Amniotic epithelial cell (primary cell): ENCODE data around the gene SKIC2.
"Not testable (repeated sequence)": the region's sequence is repeated elsewhere in the genome, so short reads cannot be mapped to it uniquely, and the experiment has no call there.

Experiments
- DNase-seq: peaks from one replicate; pipeline ENCODE4 v3.0.0-alpha.2; 2010; ENCODE audit warnings: low read depth

Gene SKIC2

GRCh38 chr6:31958741-31959739, at the start of gene SKIC2, which contains the start of gene NELFE:
Gene SKIC2, plus strand, starts transcription at chr6:31959175. Its CDS starts 18 bp downstream, at chr6:31959193.
Gene NELFE, minus strand, starts transcription at chr6:31958971. Its CDS starts 525 bp downstream, at chr6:31958446.
- peak; percentile 97 for DNase-seq

DNA sequence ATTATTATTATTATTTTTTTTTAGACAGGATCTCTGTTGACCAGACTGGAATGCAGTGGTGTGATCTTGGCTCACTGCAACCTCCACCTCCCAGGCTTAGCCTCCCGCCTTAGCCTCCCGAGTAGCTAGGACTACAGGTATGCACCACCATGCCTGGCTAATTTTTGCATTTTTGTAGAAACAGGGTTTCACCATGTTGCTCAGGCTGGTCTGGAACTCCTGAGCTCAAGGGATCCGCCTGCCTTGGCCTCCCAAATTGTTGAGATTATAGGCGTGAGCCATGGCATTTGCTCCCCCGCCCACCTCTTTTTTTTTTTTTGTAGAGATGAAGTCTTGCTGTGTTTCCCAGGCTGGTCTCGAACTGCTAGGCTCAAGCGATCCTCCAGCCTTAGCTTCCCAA, 49.7 kb upstream of the SKIC2 start:
- DNase-seq = not testable (repeated sequence)

- no peak for DNase-seq
These were observed 47.0 kb upstream of the SKIC2 start for GRCh38 chr6:31911826-31912585.

- no peak for DNase-seq
These were observed 43.6 kb upstream of the SKIC2 start for GRCh38 chr6:31915351-31915750.

DNA sequence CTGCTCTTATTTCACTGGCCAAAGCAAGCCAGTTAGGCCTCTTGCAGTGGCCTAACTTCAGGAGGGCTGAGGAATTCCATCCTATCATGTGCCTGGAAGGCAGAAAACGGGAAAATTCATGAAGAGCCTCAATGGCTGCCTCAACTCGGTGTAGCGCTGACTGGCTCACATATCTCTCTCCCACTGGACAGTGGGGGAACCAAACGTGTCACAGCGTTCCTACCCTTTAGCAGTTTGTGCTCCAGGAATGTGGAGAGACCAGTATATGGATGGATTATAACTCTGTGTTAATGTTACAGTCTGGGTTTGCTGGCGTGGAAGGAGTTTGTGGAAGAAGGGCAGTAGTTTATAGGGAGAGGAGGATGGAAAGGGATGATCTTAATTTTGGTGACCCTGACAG, 43.2 kb upstream of the SKIC2 start:
- no peak for DNase-seq

GRCh38 chr6:31918069-31918720, 40.8 kb upstream of the SKIC2 start:
- DNase-seq = peak; percentile 62

GRCh38 chr6:31919624-31920303, 39.2 kb upstream of the SKIC2 start:
- DNase-seq = no peak

DNA sequence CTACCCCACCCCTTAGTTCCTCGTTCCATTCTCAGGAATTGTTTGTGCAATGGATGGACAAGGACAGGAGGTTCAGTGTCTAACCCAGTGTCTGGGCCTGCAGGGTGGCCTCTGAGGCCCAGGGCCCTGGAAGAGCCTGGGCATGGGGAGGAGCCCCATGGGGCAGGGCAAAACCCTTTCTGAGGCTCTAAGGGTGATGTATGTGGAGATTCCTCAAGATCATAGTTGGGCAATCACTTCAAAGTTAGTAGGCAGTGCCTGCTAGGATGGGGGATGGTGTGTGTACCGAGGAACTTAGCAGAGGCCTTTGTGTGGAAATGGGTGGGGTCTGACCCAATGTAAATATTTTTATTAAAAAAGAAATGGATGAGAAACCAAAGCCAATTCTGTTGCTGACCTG, 38.2 kb upstream of the SKIC2 start:
- DNase-seq = peak; percentile 79

DNA sequence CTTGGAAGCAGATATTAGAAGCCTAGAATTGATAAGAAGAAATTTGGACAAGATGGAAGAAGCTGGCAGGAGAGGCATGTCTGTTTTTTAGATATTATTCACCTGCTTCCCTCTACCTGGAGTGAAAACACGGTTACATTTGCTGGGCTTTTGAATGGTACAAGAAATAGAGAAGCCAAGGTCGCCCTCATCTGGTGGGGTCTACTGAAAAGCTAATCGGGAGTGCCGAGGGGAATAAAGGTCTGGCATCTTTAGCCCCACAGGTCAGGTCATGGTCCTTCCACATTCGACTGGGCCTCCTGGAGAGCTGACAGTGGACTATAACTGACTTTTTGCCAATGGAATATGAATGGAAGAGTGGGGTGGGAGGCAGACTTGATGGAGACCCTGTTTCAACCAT, 36.0 kb upstream of the SKIC2 start:
- no peak for DNase-seq

- no peak for DNase-seq
These were observed 31.6 kb upstream of the SKIC2 start, which contains the start of gene C2 for GRCh38 chr6:31927242-31927862. Gene C2, plus strand, starts transcription at chr6:31927717. Its CDS starts 36 bp downstream, at chr6:31927753.

- no peak for DNase-seq
These were observed 30.9 kb upstream of the SKIC2 start for GRCh38 chr6:31927863-31928671.

DNA sequence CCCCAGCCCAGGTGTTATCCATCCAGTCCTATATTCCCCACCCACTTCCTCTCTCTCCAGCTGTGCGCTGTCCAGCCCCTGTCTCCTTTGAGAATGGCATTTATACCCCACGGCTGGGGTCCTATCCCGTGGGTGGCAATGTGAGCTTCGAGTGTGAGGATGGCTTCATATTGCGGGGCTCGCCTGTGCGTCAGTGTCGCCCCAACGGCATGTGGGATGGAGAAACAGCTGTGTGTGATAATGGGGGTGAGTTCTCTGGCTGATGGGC, 30.4 kb upstream of the SKIC2 start:
- DNase-seq = no peak

DNA sequence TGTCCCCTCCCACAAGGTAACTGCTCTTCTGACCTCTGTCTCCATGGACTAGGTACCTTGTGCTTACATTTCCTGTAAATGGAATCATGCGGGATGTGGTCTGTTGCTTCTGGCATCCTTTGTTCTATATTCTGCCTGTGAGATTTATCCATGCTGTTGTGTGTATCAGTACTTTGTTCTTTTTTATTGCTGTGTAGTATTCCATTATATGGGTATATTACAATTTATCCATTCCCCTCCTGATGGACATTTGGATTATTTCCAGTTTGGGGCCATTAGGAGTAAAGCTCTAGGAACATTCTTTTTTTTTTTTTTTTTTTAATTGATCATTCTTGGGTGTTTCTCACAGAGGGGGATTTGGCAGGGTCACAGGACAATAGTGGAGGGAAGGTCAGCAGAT, 28.0 kb upstream of the SKIC2 start:
- no peak for DNase-seq

DNA sequence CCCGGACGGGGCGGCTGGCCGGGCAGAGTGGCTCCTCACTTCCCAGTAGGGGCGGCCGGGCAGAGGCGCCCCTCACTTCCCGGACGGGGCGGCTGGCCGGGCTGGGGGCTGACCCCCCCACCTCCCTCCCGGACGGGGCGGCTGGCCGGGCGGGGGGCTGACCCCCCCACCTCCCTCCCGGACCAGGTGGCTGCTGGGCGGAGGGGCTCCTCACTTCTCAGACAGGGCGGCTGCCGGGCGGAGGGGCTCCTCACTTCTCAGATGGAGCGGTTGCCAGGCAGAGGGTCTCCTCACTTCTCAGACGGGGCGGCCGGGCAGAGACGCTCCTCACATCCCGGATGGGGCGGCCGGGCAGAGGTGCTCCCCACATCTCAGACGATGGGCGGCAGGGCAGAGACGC, 26.8 kb upstream of the SKIC2 start:
- not testable (repeated sequence) for DNase-seq

- DNase-seq = no peak
These were observed 25.4 kb upstream of the SKIC2 start for GRCh38 chr6:31933537-31933936.

DNA sequence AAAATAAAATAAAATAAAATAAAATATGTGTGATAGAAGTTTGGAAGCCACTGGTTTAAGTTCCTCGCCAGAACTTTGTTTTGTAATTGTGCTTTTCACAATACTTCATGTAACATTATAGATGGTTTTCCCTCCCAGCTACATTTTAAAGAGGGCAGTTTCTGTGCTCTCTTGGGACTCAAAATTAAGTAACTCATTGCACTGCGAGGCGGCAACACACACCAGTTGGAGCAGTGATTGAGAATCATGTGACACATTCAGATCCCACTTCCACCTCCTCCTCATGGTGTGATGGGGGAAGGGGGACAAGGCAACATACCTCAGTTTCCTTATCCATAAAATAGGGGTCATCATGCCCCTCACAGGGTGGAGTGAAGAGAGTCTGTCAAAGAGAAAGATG, 24.0 kb upstream of the SKIC2 start:
- DNase-seq = no peak

DNA sequence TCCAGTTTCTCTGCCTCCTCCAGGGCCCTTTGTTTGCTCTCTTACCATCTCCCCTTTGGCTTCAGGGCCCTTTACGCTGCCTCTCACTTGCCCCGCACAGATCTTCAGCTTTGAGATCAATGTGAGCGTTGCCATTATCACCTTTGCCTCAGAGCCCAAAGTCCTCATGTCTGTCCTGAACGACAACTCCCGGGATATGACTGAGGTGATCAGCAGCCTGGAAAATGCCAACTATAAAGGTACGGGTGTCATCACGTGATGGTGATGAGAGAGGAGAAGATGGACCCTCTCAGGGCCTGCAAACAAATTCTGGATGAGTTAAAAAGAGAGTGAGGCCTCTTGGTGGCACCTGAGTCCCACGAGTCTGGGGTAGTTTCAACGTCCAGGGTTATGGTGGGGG, 23.2 kb upstream of the SKIC2 start:
- DNase-seq = no peak

DNA sequence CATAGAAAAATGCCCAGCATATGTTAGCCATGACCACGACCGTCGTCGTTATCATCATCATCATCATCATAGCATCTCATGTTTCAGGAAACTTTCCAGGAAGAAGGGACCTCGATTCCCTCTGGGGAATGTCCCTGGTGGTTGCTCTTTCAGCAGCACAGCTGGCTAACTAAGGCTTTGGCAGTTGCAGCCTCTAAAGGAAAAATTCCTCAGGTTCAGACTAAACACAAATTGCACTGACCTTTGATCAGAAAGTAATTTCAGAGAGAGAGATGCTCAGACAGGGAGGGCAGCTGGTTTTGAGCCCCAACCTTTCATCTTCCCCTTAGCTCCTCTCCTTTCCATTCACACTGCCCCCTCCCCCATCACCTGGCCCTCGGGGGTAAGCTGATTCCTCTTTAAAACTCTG, 18.7 kb upstream of the SKIC2 start:
- DNase-seq = no peak

GRCh38 chr6:31943742-31944141, 15.2 kb upstream of the SKIC2 start:
- DNase-seq = no peak

DNA sequence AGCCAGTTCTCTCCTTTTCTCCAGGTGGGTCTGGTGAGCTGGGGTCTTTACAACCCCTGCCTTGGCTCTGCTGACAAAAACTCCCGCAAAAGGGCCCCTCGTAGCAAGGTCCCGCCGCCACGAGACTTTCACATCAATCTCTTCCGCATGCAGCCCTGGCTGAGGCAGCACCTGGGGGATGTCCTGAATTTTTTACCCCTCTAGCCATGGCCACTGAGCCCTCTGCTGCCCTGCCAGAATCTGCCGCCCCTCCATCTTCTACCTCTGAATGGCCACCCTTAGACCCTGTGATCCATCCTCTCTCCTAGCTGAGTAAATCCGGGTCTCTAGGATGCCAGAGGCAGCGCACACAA, 13.8 kb upstream of the SKIC2 start:
- no peak for DNase-seq
